GM23338 (cell line): Measurements from ENCODE around the gene CEP70.

Experiments
- CREB1 ChIP-seq: fragments of 250-450 bp; sonication (Bioruptor Pico); IDR thresholded peaks from 2 replicates; pipeline ENCODE4 v1.5.0; 2020; ENCODE audit warnings: low read depth, mild to moderate bottlenecking, moderate library complexity
- CTCF ChIP-seq, 2 experiments: fragments of 200-600 bp in 1 of 2; sonication (generic) in 1 of 2; conservative IDR thresholded peaks; 2 replicates each; pipeline versions ENCODE4 v1.5.1 to v1.6.1; 2016 to 2017; ENCODE audit warnings: antibody characterized with exemption in 2 of 2, low read depth in 2 of 2, mild to moderate bottlenecking in 2 of 2, moderate library complexity in 1 of 2
- ETS1 ChIP-seq: IDR thresholded peaks from 2 replicates; pipeline ENCODE4 v1.6.1; 2016; ENCODE audit warnings: antibody characterized with exemption
- EZH2 ChIP-seq: fragments of 200-600 bp; sonication (generic); IDR thresholded peaks from one replicate; pipeline ENCODE4 v1.8.0; 2017; ENCODE audit warnings: antibody characterized with exemption, mild to moderate bottlenecking, low read depth; ENCODE audit not compliant: unreplicated experiment
- EZH2phosphoT487 ChIP-seq: fragments of 200-600 bp; sonication (generic); IDR thresholded peaks from one replicate; pipeline ENCODE4 v1.8.1; 2018; ENCODE audit warnings: antibody characterized with exemption; ENCODE audit not compliant: unreplicated experiment
- JUNB ChIP-seq: IDR thresholded peaks from one replicate; pipeline ENCODE4 v1.6.1; 2016; ENCODE audit warnings: antibody characterized with exemption; ENCODE audit not compliant: unreplicated experiment
- NANOG ChIP-seq: IDR thresholded peaks from 2 replicates; pipeline ENCODE4 v1.6.1; 2016; ENCODE audit warnings: antibody characterized with exemption, borderline replicate concordance
- POLR2AphosphoS5 ChIP-seq: IDR thresholded peaks from 2 replicates; pipeline ENCODE4 v1.6.1; 2016; ENCODE audit warnings: antibody characterized with exemption, low read depth
- REST ChIP-seq: IDR thresholded peaks from one replicate; pipeline ENCODE4 v1.6.1; 2018; ENCODE audit warnings: antibody characterized with exemption; ENCODE audit not compliant: unreplicated experiment
- STAT1 ChIP-seq: IDR thresholded peaks from one replicate; pipeline ENCODE4 v1.6.1; 2016; ENCODE audit warnings: antibody characterized with exemption; ENCODE audit not compliant: unreplicated experiment
- ZNF114 ChIP-seq: fragments of 250-450 bp; sonication (Bioruptor Pico); IDR thresholded peaks from 2 replicates; pipeline ENCODE4 v1.5.0; 2020; ENCODE audit warnings: mild to moderate bottlenecking, moderate library complexity

- no peak for TF ChIP-seq POLR2AphosphoS5
- TF ChIP-seq CTCF (conservative IDR thresholded peaks at IDR 0.05; ENCODE audit: low read depth in 2 of 2), result no peak
- TF ChIP-seq EZH2phosphoT487, result no peak
- TF ChIP-seq REST, result no peak
- TF ChIP-seq CREB1 (CRISPR knock-in tag), result no peak
- no peak for TF ChIP-seq NANOG
- no peak for TF ChIP-seq EZH2
- no peak for TF ChIP-seq JUNB
- no peak for TF ChIP-seq STAT1
- TF ChIP-seq ZNF114 (CRISPR knock-in tag), result no peak
- no peak for TF ChIP-seq ETS1
Measured at GRCh38 chr3:138569090-138569489, 25.0 kb downstream of the CEP70 start.
